Measurements from ENCODE around the gene WDR70. TPM values are rescaled to one million over a fixed set of nuclear protein-coding genes. Genes with fewer than 3 reads are reported as not detected.
"Not testable (repeated sequence)": the region's sequence is repeated elsewhere in the genome, so short reads cannot be mapped to it uniquely, and the experiment has no call there.

WDR70 gene
- total RNA-seq, 1 experiment from 2014 or later = 39.4 TPM

DNA sequence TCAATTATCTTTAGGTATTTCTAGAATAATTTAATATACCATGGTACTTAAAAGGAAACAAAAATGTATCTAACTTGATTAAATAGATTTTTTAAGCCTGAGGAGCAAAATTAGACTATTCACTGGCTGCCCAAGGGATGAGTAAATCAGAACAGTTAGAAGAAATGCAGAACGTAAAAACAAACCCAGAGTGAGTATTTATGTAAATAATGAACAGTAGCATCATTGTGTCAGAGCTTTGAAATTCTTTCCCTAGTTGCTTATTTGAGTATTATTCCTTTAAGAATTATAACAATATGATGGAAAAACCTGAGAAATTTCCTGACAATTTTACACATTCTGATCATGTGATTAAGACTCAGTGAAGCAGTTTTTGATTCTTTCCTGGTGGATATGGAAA lies 259.8 kb downstream of the WDR70 start:
- DNase-seq (ENCODE audit: low read depth) = no peak

DNA sequence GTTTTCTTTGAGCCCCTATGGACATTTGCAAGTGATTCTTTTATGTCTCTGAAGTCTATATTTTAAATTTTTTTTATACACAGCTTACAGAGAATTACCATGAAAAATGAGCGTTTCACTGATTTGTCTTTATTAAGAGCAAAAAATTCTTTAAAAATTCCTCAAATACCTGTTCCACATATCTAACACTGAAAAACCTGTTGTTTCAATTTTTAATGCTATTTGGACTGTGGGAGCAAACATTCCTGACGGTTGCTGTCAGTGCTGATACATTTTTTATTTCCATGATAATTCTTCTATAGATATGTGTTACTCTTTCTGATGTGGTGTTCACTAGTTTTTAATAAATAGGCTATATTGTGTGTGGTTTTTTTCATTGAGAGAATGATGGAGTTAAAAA lies 261.0 kb downstream of the WDR70 start:
- DNase-seq (ENCODE audit: low read depth) = no peak

DNA sequence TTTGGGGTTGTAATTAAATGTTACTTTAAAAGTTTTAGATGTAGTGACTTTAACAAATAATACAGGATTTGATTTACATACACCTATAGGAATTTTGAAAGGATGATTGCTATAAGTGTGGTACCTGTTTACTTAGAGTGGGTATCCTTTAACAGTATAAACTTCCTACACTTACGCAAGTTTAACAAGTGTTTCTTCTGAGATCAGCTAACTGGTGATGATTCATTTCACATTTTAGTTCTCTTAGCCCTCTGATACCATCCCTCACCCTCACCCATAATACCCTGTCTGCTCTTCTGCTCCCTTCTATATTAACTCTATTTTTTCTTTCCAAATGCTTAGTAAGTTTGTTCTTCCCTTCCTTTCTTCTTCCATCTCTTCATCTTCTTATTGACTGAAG lies 262.8 kb downstream of the WDR70 start:
- no peak for DNase-seq (ENCODE audit: low read depth)

DNA sequence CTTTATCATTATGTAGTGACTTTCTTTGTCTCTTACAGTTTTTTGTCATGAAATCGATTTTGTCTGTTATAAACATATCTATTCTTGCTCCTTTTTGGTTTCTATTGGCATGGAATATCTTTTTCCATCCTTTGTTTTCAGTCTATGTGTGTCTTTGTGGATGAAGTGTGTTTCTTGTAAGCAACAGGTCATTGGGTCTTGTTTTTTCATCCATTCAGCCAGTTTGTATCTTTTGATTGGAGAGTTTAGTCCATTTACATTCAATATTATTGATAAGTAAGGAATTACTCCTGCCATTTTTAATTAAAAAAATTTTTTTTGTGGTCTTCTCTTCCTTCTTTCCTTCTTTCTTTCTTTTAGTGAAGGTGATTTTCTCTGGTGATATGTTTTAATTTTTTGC lies 266.6 kb downstream of the WDR70 start:
- DNase-seq (ENCODE audit: low read depth) = no peak

DNA sequence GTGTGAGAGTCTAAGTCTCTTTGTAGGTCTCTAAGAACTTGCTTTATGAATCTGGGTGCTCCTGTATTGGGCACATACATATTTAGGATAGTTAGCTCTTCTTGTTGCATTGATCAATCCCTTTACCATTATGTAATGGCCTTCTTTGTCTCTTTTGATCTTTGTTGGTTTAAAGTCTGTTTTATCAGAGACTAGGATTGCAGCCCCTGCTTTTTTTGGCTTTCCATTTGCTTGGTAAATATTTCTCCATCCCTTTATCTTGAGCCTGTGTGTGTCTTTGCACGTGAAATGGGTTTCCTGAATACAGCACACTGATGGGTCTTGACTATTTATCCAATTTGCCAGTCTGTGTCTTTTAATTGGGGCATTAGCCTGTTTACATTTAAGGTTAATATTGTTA lies 275.4 kb downstream of the WDR70 start:
- DNase-seq (ENCODE audit: low read depth) = not testable (repeated sequence)

DNA sequence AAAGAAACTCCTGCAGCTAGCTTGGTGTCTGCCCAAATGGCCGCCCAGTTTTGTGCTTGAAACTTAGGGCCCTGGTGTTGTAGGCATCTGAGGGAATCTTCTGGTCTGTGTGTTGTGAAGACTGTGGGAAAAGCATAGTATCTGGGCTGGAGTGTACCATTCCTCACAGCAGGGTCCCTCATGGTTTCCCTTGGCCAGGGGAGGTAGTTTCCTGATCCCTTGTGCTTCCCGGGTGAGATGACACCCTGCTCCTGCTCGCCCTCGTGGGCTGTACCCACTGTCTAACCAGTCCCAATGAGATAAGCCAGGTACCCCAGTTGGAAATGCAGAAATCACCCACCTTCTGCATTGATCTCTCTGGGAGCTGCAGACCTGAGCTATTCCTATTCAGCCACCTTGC lies 277.9 kb downstream of the WDR70 start:
- DNase-seq (ENCODE audit: low read depth) = no peak

DNA sequence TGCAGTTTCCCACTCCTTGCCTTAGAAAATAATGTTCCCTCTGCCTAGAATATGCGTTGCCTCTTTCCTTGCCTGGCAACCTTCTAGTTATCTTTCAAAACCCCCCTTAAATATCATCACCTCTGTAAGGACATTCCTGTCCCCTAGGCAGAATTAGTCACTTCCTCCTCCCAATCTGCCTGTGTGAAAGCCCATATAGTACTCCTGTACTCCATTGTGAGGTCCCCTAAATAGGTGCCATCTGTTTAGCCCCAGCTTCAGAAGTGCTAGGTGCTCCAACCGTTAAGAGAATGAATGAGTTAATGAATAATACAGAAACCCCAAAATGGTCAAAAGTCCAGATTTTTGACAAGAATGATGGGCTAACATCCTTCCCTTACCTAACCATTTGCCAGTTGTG lies 279.3 kb downstream of the WDR70 start:
- peak; percentile 29 for DNase-seq (ENCODE audit: low read depth)

DNA sequence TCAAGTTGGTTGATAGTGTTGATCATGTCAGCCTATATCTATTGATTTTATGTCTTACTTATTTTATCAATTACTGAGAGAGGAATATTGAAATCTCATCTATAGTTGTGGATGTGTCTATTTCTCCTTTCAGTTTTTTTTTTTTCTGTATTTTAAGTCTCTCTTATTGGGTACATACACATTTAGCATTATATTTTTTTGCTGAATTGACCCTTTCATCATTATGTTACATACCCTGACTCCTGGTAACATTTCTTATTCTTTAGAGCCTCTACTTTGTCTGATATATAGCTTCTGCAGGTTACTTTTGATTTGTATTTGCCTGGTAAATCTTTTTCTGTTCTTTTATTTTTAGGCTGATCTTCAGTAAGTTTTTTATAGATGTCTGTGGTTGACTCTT lies 281.2 kb downstream of the WDR70 start:
- no peak for DNase-seq (ENCODE audit: low read depth)

DNA sequence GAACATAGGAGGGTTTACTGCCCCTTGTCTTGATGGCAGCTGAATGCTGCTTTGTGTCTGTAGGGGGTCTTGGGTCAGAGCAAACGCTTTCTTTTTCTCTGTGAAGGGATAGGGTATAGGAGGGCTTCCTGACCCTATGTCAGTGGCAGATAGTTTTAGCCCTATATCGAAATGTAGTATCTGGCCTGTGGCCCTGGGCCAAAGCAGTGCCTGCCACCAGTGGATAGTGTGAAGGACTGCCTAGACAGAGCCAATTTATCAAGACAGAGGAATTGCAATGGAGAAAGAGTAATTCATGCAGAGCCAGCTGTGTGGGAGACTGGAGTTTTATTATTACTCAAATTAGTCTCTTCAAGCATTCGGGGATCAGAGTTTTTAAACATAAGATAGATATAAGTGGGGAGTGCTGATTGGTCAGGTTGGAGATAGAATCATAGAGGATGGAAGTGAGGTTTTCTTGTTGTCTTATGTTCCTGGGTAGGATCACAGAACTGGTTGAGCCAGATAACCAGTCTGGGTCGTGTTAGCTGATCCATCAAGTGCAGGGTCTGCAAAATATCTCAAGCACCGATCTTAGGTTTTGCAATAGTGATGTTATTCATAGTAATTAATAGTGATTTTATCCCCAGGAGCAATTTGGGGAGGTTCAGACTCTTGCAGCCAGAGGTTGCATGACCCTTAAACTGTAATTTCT lies 282.3 kb downstream of the WDR70 start:
- no peak for DNase-seq (ENCODE audit: low read depth)

DNA sequence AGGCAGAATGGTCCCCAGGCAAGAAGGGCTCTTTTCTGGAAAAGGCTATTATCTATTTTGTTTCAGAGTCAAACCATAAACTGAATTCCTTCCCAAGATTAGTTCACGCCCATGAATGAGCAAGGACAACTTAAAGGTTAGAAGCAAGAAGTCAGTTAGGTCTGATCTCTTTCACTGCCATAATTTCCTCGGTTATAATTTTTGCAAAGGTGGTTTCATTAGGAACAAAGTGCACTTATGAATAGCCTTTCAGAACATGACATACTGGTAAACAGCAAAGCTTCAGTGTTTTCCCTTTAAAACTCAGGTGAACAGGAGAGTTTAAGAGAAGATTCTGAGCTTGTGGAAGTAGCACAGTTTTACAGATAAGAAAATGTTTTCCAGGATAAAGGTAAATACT lies 282.8 kb downstream of the WDR70 start:
- DNase-seq (ENCODE audit: low read depth) = no peak

DNA sequence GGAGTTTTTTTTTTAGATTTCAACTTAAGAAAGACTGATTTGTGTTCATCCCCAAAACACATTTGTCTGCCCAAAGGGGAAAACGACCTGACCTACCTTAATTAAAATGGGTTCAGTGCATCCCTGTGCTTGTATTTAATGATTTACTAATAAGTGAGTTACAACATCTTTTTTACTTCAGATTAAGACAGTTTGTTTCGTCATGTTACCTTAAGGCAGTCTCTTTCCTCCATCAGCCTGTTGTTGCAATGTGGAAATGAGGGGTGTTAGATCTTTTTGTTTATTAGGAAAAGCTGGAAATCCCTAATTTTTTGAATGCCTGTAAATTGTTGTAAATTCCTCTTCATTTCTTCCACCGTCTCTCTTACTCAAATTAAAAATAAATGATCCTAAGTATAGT lies 283.2 kb downstream of the WDR70 start:
- no peak for DNase-seq (ENCODE audit: low read depth)

DNA sequence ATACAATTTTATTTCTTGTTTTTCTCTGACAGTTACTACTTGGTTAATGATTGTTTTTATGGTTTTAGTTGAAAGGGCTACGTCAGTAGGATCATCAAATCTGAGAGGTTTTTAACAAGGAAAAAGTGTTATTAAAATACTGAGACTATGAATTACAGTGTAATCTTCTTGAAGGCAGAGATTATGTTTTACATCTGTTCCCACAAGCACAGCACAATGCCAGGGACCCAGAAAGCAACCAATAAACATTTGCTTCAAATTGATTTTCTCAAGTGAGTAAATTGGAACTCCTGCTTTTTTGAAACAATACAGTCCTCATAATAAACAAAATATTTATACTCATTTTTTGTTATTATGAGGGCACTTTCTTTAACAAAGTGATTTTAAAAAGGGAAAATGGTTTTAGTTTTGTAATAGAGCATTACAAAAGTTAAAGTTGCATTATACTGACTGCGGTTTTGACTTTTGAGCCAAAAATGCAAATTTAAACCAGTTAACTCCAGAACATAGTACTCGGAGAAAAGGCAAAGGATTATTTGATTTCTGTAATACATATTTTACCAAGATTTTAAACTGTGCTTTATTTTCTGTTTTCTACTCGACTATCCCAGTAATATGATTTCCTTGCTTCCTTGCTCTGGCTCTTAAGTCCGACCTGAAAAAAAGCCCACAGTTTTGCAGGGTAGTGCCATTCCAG lies 283.8 kb downstream of the WDR70 start:
- no peak for DNase-seq (ENCODE audit: low read depth)

DNA sequence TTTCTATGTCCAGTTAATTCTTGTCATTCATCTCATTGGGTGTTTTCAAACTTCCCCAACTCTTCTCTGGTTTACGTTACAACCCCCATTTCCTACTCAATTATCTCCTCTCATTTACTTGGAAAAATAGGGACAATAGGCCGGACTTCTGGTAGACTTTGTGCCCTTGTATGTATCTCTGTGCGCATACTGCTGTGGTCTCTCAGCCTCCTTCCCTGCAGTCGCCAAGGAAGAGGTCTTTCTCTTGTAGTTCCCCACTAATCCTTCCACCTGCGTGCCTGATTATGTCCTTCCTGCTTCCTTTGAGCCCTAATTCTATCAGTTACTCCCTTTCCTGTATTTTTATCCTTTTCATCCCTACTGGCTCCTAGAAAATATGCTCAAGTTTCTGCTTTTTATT lies 284.4 kb downstream of the WDR70 start:
- DNase-seq (ENCODE audit: low read depth) = no peak

DNA sequence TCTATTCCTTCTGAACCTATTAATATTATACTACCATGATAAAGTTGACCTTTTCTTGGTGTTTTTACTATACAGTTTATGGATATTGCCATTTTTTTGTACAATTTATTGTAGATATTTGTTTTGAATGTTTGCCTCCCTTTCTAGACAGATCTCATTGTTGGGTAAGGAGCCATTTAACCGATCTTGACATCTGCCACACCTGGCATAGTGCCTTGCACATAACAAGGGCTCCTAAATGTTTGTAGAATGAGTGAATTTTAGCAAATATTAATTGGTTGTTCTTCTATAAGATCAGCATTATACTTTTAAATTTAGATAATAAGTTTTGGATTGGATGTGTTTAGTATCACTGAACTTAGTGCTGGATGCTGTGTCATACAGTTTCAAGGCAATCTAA lies 285.4 kb downstream of the WDR70 start:
- DNase-seq (ENCODE audit: low read depth) = no peak

DNA sequence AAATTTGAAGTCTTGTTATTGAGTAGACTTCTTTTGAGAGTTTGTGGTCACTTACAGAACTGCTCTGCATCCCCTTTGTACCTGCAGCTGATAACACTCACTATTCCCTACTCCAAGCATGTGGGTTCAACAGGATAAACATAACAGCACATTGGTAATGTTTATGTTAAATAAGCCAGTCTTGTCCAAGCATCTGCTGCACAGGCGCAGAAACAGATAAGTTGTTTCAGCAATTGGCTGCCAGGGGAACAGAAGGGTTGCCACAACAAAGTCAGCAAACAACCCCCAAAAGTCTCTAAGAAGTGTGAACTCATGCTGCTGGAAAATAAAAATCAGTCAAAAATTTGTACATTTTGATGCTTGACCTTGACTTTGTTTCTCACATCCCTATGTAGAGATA lies 286.2 kb downstream of the WDR70 start:
- DNase-seq (ENCODE audit: low read depth) = peak; percentile 15

DNA sequence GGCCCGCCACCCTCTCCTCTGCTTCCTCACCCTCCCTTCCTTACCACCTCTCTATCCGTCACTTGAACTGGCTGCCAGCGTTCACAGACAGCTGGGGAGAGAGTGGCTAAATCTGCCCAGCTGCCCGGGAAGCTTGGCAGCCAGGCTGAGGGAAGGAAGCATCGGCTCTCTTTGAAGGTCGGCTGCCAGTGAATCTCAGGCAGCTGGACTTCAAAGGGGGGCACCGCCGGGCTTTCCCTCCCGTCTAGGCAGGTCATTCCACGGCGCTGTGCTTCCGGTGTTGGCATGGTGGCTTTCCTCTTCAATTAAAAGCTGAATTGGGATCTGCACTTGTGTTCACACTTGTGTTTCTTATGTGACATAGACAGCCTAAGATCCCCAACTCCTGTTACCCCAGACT lies 286.8 kb downstream of the WDR70 start:
- DNase-seq (ENCODE audit: low read depth) = peak; percentile 53

DNA sequence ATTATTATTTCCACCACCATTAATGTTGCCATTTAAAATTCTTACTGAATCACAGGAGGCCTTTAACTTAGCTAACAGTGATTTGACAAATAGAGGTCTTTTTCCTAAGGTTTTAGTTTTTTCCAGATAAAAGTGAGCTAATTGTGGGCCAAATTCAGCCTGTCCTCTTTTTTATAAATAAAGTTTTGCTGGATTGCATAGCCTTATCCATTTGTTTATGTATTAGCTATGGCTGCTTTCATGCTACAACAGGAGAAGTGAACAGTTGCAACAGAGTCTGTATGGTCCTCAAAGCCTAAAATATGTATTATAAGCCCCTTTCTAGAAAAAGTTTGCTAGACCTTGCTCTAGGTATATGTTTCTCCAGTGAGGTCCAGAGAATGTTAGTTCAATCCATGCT lies 288.3 kb downstream of the WDR70 start:
- no peak for DNase-seq (ENCODE audit: low read depth)

DNA sequence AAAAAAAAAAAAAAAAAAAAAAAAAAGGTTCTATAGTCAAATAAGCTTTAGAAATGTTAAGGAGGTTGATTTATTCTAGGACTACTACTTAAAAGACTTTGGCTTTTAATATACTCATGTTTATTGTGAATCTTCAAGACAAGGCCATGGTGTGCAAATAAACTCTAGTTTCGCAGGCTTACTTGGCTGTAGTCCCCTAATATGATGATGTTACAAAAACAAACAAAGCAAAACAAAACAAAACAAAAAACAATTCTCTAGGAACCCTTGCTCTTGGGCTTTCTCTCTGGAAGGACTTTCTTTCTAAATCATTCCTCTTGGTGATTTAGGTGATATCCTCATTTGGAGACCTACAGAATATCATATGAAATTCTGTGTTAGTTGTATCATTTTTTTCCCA lies 288.7 kb downstream of the WDR70 start:
- no peak for DNase-seq (ENCODE audit: low read depth)

DNA sequence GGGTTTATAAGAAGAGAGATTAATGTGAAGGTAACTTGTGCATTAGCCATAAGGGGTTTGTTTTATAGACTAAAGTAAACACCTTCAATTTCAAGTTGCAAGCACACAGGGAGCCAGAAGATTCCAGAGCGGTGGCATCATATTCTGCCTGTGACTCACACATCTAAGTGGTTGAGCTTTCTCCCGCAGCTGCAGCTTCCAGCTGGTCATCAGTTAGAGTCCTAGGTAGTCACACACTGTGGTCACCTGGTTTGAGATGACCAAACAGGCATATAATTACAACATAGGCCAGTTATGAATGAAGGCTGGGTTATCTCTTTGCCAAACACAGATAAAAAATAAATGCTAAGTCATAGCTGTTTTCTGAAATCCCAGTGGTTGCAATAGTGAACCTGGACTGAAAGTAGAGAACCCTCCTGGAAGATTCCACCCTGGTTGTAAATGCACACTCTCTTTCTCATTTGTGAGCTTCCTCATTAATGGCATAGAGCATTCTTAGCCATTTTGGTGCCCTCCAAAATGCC lies 289.5 kb downstream of the WDR70 start:
- peak; percentile 96 for DNase-seq (ENCODE audit: low read depth)

DNA sequence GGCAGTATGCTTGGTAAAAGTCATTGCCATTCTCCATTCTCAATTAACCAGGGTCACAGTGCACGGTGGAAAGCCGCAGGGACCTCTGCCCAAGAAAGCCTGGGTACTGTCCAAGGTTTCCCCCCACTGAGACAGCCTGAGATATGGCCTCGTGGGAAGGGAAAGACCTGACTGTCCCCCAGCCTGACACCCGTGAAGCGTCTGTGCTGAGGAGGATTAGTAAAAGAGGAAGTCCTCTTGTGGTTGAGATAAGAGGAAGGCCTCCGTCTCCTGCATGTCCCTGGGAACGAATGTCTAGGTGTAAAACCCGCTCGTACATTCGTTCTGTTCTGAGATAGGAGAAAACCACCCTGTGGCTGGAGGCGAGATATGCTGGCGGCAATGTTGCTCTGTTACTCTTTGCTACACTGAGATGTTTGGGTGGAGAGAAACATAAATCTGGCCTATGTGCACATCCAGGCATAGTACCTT lies 293.0 kb downstream of the WDR70 start:
- peak; percentile 54 for DNase-seq (ENCODE audit: low read depth)

DNA sequence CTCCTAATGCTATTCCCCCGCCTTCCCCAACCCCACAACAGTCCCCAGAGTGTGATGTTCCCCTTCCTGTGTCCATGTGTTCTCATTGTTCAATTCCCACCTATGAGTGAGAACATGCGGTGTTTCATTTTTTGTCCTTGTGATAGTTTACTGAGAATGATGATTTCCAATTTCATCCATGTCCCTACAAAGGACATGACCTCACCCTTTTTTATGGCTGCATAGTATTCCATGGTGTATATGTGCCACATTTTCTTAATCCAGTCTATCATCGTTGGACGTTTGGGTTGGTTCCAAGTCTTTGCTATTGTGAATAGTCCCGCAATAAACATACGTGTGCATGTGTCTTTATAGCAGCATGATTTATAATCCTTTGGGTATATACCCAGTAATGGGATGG lies 295.2 kb downstream of the WDR70 start:
- not testable (repeated sequence) for DNase-seq (ENCODE audit: low read depth)

DNA sequence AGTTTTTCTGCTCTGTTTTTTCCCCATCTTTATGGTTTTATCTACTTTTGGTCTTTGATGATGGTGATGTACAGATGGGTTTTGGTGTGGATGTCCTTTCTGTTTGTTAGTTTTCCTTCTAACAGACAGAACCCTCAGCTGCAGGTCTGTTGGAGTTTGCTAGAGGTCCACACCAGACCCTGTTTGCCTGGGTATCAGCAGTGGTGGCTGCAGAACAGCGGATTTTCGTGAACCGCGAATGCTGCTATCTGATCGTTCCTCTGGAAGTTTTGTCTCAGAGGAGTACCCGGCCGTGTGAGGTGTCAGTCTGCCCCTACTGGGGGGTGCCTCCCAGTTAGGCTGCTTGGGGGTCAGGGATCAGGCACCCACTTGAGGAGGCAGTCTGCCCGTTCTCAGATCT lies 300.2 kb downstream of the WDR70 start:
- DNase-seq (ENCODE audit: low read depth) = not testable (repeated sequence)

DNA sequence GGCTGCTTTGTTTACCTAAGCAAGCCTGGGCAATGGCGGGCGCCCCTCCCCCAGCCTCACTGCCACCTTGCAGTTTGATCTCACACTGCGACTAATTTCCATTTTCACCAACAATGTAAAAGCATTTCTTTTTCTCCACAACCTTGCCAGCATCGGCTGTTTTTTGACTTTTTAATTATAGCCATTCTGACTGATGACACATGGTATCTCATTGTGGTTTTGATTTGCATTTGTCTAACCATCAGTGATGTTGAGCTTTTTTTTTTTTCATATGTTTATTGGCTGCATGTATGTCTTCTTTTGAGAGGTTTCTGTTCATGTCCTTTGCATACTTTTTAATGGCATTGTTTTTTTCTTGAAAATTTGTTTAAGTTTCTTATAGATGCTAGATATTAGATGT lies 300.8 kb downstream of the WDR70 start:
- not testable (repeated sequence) for DNase-seq (ENCODE audit: low read depth)
